H9 (cell line): ENCODE results near the gene COL4A2. TPM values are rescaled to one million over a fixed set of nuclear protein-coding genes. Genes with fewer than 3 reads are reported as not detected.

Experiments used
- DNase-seq: peaks from one replicate; pipeline ENCODE4 v3.0.0-alpha.2; 2017
- H2AFZ ChIP-seq: one replicate; pipeline ENCODE4 v1.6.1; 2013; ENCODE audit warnings: mild to moderate bottlenecking, low read length, control low read depth, moderate library complexity
- H2AK5ac ChIP-seq: 2 replicates; pipeline ENCODE4 v1.6.1; 2013; ENCODE audit warnings: low read length, control low read depth, mixed read lengths; ENCODE audit not compliant: insufficient read length
- H2BK120ac ChIP-seq: one replicate; pipeline ENCODE4 v1.6.1; 2013; ENCODE audit warnings: low read depth, mild to moderate bottlenecking, low read length, control low read depth, inconsistent platforms; ENCODE audit not compliant: poor library complexity, severe bottlenecking
- H2BK12ac ChIP-seq: 2 replicates; pipeline ENCODE4 v1.6.1; 2013; ENCODE audit warnings: low read length, control low read depth, mixed read lengths, low read depth; ENCODE audit not compliant: insufficient read length
- H2BK15ac ChIP-seq: 2 replicates; pipeline ENCODE4 v1.6.1; 2013; ENCODE audit warnings: low read depth, low read length, control low read depth
- H2BK20ac ChIP-seq: one replicate; pipeline ENCODE4 v1.6.1; 2013; ENCODE audit warnings: low read depth, mild to moderate bottlenecking, low read length, control low read depth, inconsistent platforms; ENCODE audit not compliant: poor library complexity, severe bottlenecking
- H2BK5ac ChIP-seq: 2 replicates; pipeline ENCODE4 v1.6.1; 2013; ENCODE audit warnings: low read length, control low read depth, mixed read lengths; ENCODE audit not compliant: insufficient read length
- H3K14ac ChIP-seq: 2 replicates; pipeline ENCODE4 v1.6.1; 2013; ENCODE audit warnings: low read length, control low read depth; ENCODE audit not compliant: insufficient read depth
- H3K18ac ChIP-seq: 2 replicates; pipeline ENCODE4 v1.6.1; 2013; ENCODE audit warnings: low read depth, mild to moderate bottlenecking, mixed read lengths, low read length, control low read depth; ENCODE audit not compliant: insufficient read length
- H3K23ac ChIP-seq: 2 replicates; pipeline ENCODE4 v1.6.1; 2013; ENCODE audit warnings: low read length, control low read depth, mixed read lengths, low read depth; ENCODE audit not compliant: insufficient read length
- H3K23me2 ChIP-seq: 2 replicates; pipeline ENCODE4 v1.6.1; 2013; ENCODE audit warnings: low read depth, mild to moderate bottlenecking, mixed read lengths, low read length, control low read depth; ENCODE audit not compliant: insufficient read length, poor library complexity, severe bottlenecking
- H3K27ac ChIP-seq: 2 replicates; pipeline ENCODE4 v1.5.1; 2013; ENCODE audit warnings: low read length, control low read depth, mixed read lengths, low read depth; ENCODE audit not compliant: insufficient read length
- H3K27me3 ChIP-seq: 2 replicates; pipeline ENCODE4 v1.6.1; 2013; ENCODE audit warnings: low read length, control low read depth, inconsistent platforms; ENCODE audit not compliant: insufficient read depth
- H3K4ac ChIP-seq: 2 replicates; pipeline ENCODE4 v1.6.1; 2013; ENCODE audit warnings: low read depth, mild to moderate bottlenecking, control low read depth, inconsistent platforms, low read length, moderate library complexity
- H3K4me1 ChIP-seq: 2 replicates; pipeline ENCODE4 v1.6.1; 2013; ENCODE audit warnings: low read length, control low read depth, inconsistent platforms; ENCODE audit not compliant: insufficient read depth
- H3K4me2 ChIP-seq: 2 replicates; pipeline ENCODE4 v1.6.1; 2013; ENCODE audit warnings: low read length, control low read depth, mixed read lengths; ENCODE audit not compliant: insufficient read length, insufficient read depth
- H3K56ac ChIP-seq: 2 replicates; pipeline ENCODE4 v1.6.1; 2013; ENCODE audit warnings: low read depth, mild to moderate bottlenecking, mixed read lengths, low read length, control low read depth; ENCODE audit not compliant: insufficient read length
- H3K79me1 ChIP-seq: 2 replicates; pipeline ENCODE4 v1.6.1; 2013; ENCODE audit warnings: low read depth, mild to moderate bottlenecking, moderate library complexity, low read length, control low read depth, inconsistent platforms; ENCODE audit not compliant: insufficient read depth, poor library complexity, severe bottlenecking
- H3K79me2 ChIP-seq: 2 replicates; pipeline ENCODE4 v1.6.1; 2013; ENCODE audit warnings: low read length, control low read depth, inconsistent platforms; ENCODE audit not compliant: insufficient read depth
- H3K9ac ChIP-seq: 2 replicates; pipeline ENCODE4 v1.6.1; 2013; ENCODE audit warnings: low read length, control low read depth, mixed read lengths; ENCODE audit not compliant: insufficient read length; ENCODE audit errors: extremely low read depth
- H3K9me3 ChIP-seq: one replicate; pipeline ENCODE4 v1.6.1; 2013; ENCODE audit warnings: low read depth, low read length, inconsistent platforms; ENCODE audit not compliant: control insufficient read depth
- H3T11ph ChIP-seq: one replicate; pipeline ENCODE4 v1.6.1; 2013; ENCODE audit warnings: mild to moderate bottlenecking, low read length, control low read depth, inconsistent platforms
- H4K20me1 ChIP-seq: one replicate; pipeline ENCODE4 v1.6.1; 2013; ENCODE audit not compliant: control insufficient read depth, insufficient read length, insufficient read depth
- H4K5ac ChIP-seq: 2 replicates; pipeline ENCODE4 v1.6.1; 2013; ENCODE audit warnings: low read depth, mild to moderate bottlenecking, mixed read lengths, low read length, control low read depth; ENCODE audit not compliant: insufficient read length
- H4K8ac ChIP-seq: replicated peaks from 2 replicates; pipeline ENCODE4 v1.6.1; 2013; ENCODE audit warnings: low read length, control low read depth, mixed read lengths, low read depth; ENCODE audit not compliant: insufficient read length
- H4K91ac ChIP-seq: 2 replicates; pipeline ENCODE4 v1.6.1; 2013; ENCODE audit warnings: low read depth, mild to moderate bottlenecking, moderate library complexity, mixed read lengths, low read length, control low read depth; ENCODE audit not compliant: insufficient read length
- H3K27ac Mint-ChIP-seq, 3 experiments: 2 replicates in 2 of 3; 3 replicates in 1 of 3; pipeline ENCODE4 v1.8.0; 2020 to 2021; ENCODE audit warnings: mixed read lengths in 3 of 3, mild to moderate bottlenecking in 1 of 3, moderate library complexity in 1 of 3
- H3K27me3 Mint-ChIP-seq: 2 replicates; pipeline ENCODE4 v1.8.0; 2021; ENCODE audit warnings: low read depth, mild to moderate bottlenecking, moderate library complexity, mixed read lengths
- H3K36me3 Mint-ChIP-seq, 3 experiments: 2 replicates in 2 of 3; 3 replicates in 1 of 3; pipeline ENCODE4 v1.8.0; 2020 to 2021; ENCODE audit warnings: low read depth in 3 of 3, mixed read lengths in 3 of 3; ENCODE audit not compliant: insufficient read depth in 1 of 3
- H3K4me1 Mint-ChIP-seq, 2 experiments: 2 replicates each; pipeline ENCODE4 v1.8.0; 2020; ENCODE audit warnings: mixed read lengths in 2 of 2
- H3K4me3 Mint-ChIP-seq, 2 experiments: 2 replicates in 1 of 2; 3 replicates in 1 of 2; pipeline ENCODE4 v1.8.0; 2020 to 2021; ENCODE audit warnings: mild to moderate bottlenecking in 2 of 2, mixed read lengths in 2 of 2, moderate library complexity in 1 of 2
- H3K9me3 Mint-ChIP-seq, 2 experiments: 2 replicates in 1 of 2; 3 replicates in 1 of 2; pipeline ENCODE4 v1.8.0; 2020; ENCODE audit warnings: mild to moderate bottlenecking in 2 of 2, mixed read lengths in 2 of 2, moderate library complexity in 1 of 2
- WGBS: extraction: QIAGEN DNeasy Blood & Tissue Kit; methylation state at CpG from one replicate; pipeline ENCODE4 v1.1.7; 2013; ENCODE audit warnings: missing lambda C conversion rate, low lambda C conversion rate, mixed read lengths; ENCODE audit not compliant: insufficient read length; ENCODE audit errors: extremely low coverage; 5-methylcytosine and 5-hydroxymethylcytosine counted together
- total RNA-seq: library from RNA; stranded (reverse); gene quantifications from 2 replicates; pipeline ENCODE4 v1.2.1, GENCODE V29; 2021
- TF ChIP-seq, protein P1 (sequence below): fragments of 200-600 bp; sonication (generic); conservative IDR thresholded peaks from 3 replicates; pipeline ENCODE4 v1.8.0; 2021; ENCODE audit warnings: antibody characterized with exemption, mild to moderate bottlenecking

The COL4A2 gene
- total RNA-seq, 1 experiment from 2014 or later, result 76.5 TPM

- Histone ChIP-seq H2AFZ (no peak overlapping the region), H3K23ac (no peak overlapping the region), H2BK15ac (no peak overlapping the region), H3K9me3 (no peaks in the 10 kb centered on the region), H3K4me2 (no peak overlapping the region), H2BK5ac (no peak overlapping the region), H3K79me1 (no peaks in the 10 kb centered on the region), H3K23me2 (peaks cover 4% of the 10 kb centered on the region), H3T11ph (no peak overlapping the region), H4K8ac (no peak overlapping the region), H3K14ac (no peak overlapping the region; the same call in 1 of the 2 replicates), H2BK12ac (no peak overlapping the region), H2AK5ac (no peak overlapping the region), H3K56ac (no peak overlapping the region), H2BK20ac (no peak overlapping the region), H4K5ac (no peak overlapping the region), H3K4ac (no peak overlapping the region), H4K91ac (no peak overlapping the region), H2BK120ac (no peak overlapping the region), H3K27ac (no peak overlapping the region), H3K4me1 (peaks cover 9% of the 10 kb centered on the region; the same call in 1 of the 2 replicates), H3K79me2 (peaks cover 11% of the 10 kb centered on the region; the same call in 1 of the 2 replicates), H3K18ac (no peak overlapping the region), H4K20me1 (no peaks in the 10 kb centered on the region), H3K27me3 (no peaks in the 10 kb centered on the region; the same call in 1 of the 2 replicates), H3K9ac (no peak overlapping the region)
- no peak overlapping the region for H3K27ac Mint-ChIP-seq
- no peak for DNase-seq
- peaks cover 3 to 6% of the 10 kb centered on the region in 2 experiments; a peak in 1 of 5 replicates for H3K9me3 Mint-ChIP-seq
- peaks cover 26 to 38% of the 10 kb centered on the region in 2 experiments for H3K4me1 Mint-ChIP-seq
- WGBS, result no CpG with 5 or more reads among the region's 23 CpGs
- H3K4me3 Mint-ChIP-seq, result no peak overlapping the region
- TF ChIP-seq, protein P1, sequence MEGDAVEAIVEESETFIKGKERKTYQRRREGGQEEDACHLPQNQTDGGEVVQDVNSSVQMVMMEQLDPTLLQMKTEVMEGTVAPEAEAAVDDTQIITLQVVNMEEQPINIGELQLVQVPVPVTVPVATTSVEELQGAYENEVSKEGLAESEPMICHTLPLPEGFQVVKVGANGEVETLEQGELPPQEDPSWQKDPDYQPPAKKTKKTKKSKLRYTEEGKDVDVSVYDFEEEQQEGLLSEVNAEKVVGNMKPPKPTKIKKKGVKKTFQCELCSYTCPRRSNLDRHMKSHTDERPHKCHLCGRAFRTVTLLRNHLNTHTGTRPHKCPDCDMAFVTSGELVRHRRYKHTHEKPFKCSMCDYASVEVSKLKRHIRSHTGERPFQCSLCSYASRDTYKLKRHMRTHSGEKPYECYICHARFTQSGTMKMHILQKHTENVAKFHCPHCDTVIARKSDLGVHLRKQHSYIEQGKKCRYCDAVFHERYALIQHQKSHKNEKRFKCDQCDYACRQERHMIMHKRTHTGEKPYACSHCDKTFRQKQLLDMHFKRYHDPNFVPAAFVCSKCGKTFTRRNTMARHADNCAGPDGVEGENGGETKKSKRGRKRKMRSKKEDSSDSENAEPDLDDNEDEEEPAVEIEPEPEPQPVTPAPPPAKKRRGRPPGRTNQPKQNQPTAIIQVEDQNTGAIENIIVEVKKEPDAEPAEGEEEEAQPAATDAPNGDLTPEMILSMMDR, result no peak
- H3K36me3 Mint-ChIP-seq, result peaks cover 8 to 15% (median 10%) of the 10 kb centered on the region in 3 experiments
- H3K27me3 Mint-ChIP-seq, result peaks cover 5% of the 10 kb centered on the region
Observed at GRCh38 chr13:110557610-110558305, 250.7 kb downstream of the COL4A2 start.
